Measurements from ENCODE around the gene PCNX4.

PCNX4 gene

DNA sequence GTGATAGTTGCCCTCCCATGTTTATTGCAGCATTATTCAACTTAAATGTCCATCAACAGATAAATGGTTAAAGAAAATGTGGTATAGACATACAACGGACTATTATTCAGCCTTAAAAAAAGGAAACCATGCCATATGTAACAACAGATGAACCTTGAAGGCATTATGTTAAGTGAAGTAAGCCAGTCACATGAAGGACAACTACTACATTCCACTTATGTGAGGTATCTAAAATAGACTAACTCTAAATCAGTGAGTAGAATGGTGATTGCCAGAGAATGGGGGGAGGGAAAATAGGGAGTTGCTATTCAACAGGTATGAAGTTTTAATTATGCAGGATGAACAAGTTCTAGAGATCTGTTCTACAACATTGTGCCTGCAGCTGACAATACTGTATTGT, 10.1 kb downstream of the PCNX4 start:
- Histone ChIP-seq H3K27ac (no peak overlapping the region), H3K4me3 (no peak overlapping the region)
- TF ChIP-seq CTCF (IDR thresholded peaks at IDR 0.05): no peak
- no peak for DNase-seq (ENCODE audit: low spot score)

DNA sequence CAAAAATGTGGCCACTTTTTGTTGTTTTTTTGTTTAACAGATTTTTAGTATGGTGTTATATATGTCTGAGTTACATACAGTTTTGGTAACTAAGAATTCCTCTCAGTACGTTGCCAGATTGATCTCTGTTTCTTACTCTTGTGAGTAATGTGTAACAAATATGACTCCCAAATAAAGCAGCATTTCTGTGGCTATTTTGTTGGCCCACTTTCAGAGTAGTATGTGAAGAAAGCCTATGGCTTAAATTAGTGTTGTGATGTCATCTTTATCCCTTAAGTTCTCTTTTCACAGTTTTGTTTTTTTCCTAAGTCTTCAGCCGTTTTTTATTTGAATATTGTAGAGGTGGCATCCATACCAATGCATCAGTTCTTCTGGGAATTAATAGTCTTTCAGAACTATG, 10.7 kb downstream of the PCNX4 start:
- H3K27ac ChIP-seq: no peak overlapping the region
- no peak for DNase-seq (ENCODE audit: low spot score)
- no peak for TF ChIP-seq CTCF (IDR thresholded peaks at IDR 0.05)
- no peak overlapping the region for H3K4me3 ChIP-seq

DNA sequence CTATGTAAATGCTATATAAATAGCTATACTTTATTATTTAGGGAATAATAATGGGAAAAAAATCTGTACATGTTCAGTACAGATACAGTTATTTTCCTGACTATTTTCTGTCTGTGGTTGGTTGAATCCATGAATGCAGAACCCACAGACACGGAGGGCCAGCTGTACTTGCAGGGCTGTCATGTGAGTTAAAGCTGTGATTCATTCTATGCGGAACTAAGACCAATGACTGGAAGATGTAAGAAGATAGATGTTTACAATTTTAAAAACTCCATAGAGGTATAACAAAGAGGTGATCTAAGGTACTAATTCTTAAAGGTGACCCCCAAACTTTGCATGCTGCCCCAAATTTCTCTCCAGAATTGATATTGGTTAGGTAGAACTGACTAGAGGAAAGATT, 14.6 kb downstream of the PCNX4 start:
- no peak overlapping the region for H3K27ac ChIP-seq
- DNase-seq (ENCODE audit: low spot score): no peak
- no peak for TF ChIP-seq CTCF (IDR thresholded peaks at IDR 0.05)
- no peak overlapping the region for H3K4me3 ChIP-seq

- no peak overlapping the region for H3K27ac ChIP-seq
- no peak for TF ChIP-seq CTCF (IDR thresholded peaks at IDR 0.05)
Observed at GRCh38 chr14:60107477-60107876, 15.8 kb downstream of the PCNX4 start.

DNA sequence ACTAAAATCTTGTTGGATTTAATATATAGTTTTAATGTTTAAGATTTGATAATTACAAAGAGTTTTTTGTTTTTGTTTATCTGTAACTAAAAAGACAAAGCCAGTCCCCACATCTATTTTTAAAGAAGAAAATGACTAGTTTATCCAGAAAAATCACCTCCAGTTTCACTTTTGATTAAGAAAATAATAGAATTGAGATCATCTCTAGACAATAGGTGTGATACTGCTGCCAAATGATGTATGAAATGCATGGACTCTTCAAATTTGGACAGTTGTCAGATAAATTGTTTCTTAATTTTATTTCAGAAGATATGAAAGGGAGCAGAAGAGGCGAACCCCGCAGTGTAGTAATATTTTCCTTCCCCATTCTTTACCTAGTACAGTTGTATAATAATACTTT, 20.0 kb downstream of the PCNX4 start:
- no peak overlapping the region for H3K27ac ChIP-seq
- TF ChIP-seq CTCF (IDR thresholded peaks at IDR 0.05): no peak

More at GRCh38 chr14:60107477-60107876, 15.8 kb downstream of the PCNX4 start:
- no peak for DNase-seq (ENCODE audit: low spot score)
- H3K4me3 ChIP-seq: no peak overlapping the region

GRCh38 chr14:60114881-60115280, 23.2 kb downstream of the PCNX4 start:
- no peak for TF ChIP-seq CTCF (IDR thresholded peaks at IDR 0.05)
- H3K4me3 ChIP-seq: no peak overlapping the region
- no peak for DNase-seq (ENCODE audit: low spot score)
- H3K27ac ChIP-seq: no peak overlapping the region

More for the DNA sequence above, 20.0 kb downstream of the PCNX4 start:
- no peak overlapping the region for H3K4me3 ChIP-seq
- DNase-seq (ENCODE audit: low spot score): no peak

- TF ChIP-seq CTCF (IDR thresholded peaks at IDR 0.05): no peak
- DNase-seq (ENCODE audit: low spot score): no peak
- no peak overlapping the region for H3K27ac ChIP-seq
- H3K4me3 ChIP-seq: no peak overlapping the region
Observed at GRCh38 chr14:60116181-60116580, 24.5 kb downstream of the PCNX4 start.
